ENCODE measurements around the gene SEC16B. TPM values are rescaled to one million over a fixed set of nuclear protein-coding genes. Genes with fewer than 3 reads are reported as not detected.

SEC16B gene
- total and polyA plus RNA-seq, 8 donors: 2.8 to 16.9 (median 4.3) TPM

- no peaks in the 10 kb centered on the region for H3K27me3 ChIP-seq
- no peaks in the 10 kb centered on the region for H3K36me3 ChIP-seq
- intact Hi-C loops (cut with DNase I): no loop called here
- no peak overlapping the region for H3K27ac ChIP-seq
- no peak overlapping the region for H3K4me3 ChIP-seq
- TF ChIP-seq, protein P1, sequence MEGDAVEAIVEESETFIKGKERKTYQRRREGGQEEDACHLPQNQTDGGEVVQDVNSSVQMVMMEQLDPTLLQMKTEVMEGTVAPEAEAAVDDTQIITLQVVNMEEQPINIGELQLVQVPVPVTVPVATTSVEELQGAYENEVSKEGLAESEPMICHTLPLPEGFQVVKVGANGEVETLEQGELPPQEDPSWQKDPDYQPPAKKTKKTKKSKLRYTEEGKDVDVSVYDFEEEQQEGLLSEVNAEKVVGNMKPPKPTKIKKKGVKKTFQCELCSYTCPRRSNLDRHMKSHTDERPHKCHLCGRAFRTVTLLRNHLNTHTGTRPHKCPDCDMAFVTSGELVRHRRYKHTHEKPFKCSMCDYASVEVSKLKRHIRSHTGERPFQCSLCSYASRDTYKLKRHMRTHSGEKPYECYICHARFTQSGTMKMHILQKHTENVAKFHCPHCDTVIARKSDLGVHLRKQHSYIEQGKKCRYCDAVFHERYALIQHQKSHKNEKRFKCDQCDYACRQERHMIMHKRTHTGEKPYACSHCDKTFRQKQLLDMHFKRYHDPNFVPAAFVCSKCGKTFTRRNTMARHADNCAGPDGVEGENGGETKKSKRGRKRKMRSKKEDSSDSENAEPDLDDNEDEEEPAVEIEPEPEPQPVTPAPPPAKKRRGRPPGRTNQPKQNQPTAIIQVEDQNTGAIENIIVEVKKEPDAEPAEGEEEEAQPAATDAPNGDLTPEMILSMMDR (IDR thresholded peaks at IDR 0.05): no peak
- no peaks in the 10 kb centered on the region for H3K4me1 ChIP-seq
- DNase-seq (no peak), ATAC-seq (no peak), FAIRE-seq (no peak)
- WGBS, 2 donors: 80 to 83% methylated on average over 2 of the region's 2 CpGs
- no peaks in the 10 kb centered on the region for H3K9me3 ChIP-seq
These were observed 49.8 kb downstream of the SEC16B start for GRCh38 chr1:177920091-177920490.

DNA sequence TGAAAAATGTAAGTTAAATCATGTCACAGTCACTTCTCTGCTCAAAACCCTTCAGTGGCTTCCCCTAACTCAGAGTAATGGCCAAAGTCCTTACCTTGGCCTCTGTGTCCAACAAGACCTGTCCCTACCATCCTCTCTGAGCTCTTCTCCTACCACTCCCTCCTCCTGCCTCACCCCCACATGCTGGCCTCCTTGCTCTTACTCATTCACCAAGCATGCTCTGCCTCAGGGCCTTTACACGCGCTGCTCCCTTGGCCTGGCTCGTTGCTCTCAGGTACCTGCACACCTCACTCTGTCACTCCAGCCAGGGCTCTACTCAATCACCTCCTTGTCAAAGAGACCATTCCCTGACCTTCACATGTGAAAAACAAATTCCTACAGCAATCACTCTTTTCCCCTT lies 54.2 kb downstream of the SEC16B start:
- intact Hi-C loops (cut with DNase I): no loop called here
- peaks cover 0 to 11% (median 0%) of the 10 kb centered on the region in 3 donors for H3K4me1 ChIP-seq
- H3K36me3 ChIP-seq: no peaks in the 10 kb centered on the region
- DNase-seq (peak in 1 of 6 donors; percentile 18), FAIRE-seq (no peak), ATAC-seq (no peak)
- no peaks in the 10 kb centered on the region for H3K27me3 ChIP-seq
- TF ChIP-seq, protein P1 (IDR thresholded peaks at IDR 0.05): no peak
- 84 to 92% methylated on average over 3 of the region's 3 CpGs for WGBS, 2 donors
- no peak overlapping the region for H3K27ac ChIP-seq
- no peaks in the 10 kb centered on the region for H3K9me3 ChIP-seq
- no peak overlapping the region for H3K4me3 ChIP-seq

- DNase-seq (no peak), ATAC-seq (no peak), FAIRE-seq (no peak)
- no peak overlapping the region for H3K4me3 ChIP-seq
- H3K9me3 ChIP-seq: no peaks in the 10 kb centered on the region
- H3K36me3 ChIP-seq: no peaks in the 10 kb centered on the region
- H3K27ac ChIP-seq: no peak overlapping the region
- TF ChIP-seq, protein P1 (IDR thresholded peaks at IDR 0.05): no peak
- no peaks in the 10 kb centered on the region for H3K27me3 ChIP-seq
- H3K4me1 ChIP-seq: peaks cover 0 to 11% (median 0%) of the 10 kb centered on the region in 3 donors
- 83 to 89% methylated on average over 7 of the region's 7 CpGs for WGBS, 2 donors
- intact Hi-C loops (cut with DNase I): no loop called here
These were observed 55.3 kb downstream of the SEC16B start for GRCh38 chr1:177914603-177915002.

- Histone ChIP-seq H3K27ac (no peak overlapping the region), H3K27me3 (no peaks in the 10 kb centered on the region), H3K9me3 (no peaks in the 10 kb centered on the region), H3K36me3 (no peaks in the 10 kb centered on the region), H3K4me3 (no peak overlapping the region), H3K4me1 (peaks cover 0 to 11% (median 0%) of the 10 kb centered on the region in 3 donors)
- ATAC-seq (peak; percentile 70 to 88 (median 83)), DNase-seq (peak in 2 of 6 donors; percentile 24 to 49), FAIRE-seq (no peak)
- TF ChIP-seq, protein P1 (IDR thresholded peaks at IDR 0.05): peak in 2 of 4 donors; percentile 20 to 38
- 22 to 28% methylated on average over 4 of the region's 4 CpGs for WGBS, 2 donors
- intact Hi-C loops (cut with DNase I): no loop called here
These were observed 55.9 kb downstream of the SEC16B start for GRCh38 chr1:177913762-177914540.

DNA sequence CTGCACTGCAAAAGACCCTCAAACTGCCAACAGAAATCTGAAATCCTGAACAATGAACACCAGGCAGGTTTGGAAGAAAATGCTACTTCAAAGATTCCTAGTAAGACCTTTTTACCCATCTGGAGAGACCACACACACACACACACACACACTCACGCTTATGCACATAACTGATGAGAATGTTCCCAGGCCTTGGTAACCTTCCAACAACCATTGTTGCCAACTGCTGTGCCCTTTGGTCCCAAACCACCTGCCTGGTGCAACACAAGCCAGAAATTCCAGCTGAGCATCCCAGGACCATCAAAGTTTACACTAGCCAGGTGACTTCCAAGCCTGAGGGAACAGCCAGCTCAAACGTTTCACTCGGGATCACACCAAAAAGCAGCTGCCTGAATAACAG lies 56.9 kb downstream of the SEC16B start:
- DNase-seq (peak in 5 of 6 donors; percentile 67 to 93 (median 92)), FAIRE-seq (no peak), ATAC-seq (peak; percentile 94 to 97 (median 96))
- H3K27ac ChIP-seq: no peak overlapping the region
- peaks cover 0 to 11% (median 0%) of the 10 kb centered on the region in 3 donors for H3K4me1 ChIP-seq
- TF ChIP-seq, protein P1 (IDR thresholded peaks at IDR 0.05): no peak
- 10 to 11% methylated on average over 3 of the region's 3 CpGs for WGBS, 2 donors
- intact Hi-C loops (cut with DNase I): no loop called here
- H3K4me3 ChIP-seq: no peak overlapping the region
- no peaks in the 10 kb centered on the region for H3K36me3 ChIP-seq
- no peaks in the 10 kb centered on the region for H3K9me3 ChIP-seq
- no peaks in the 10 kb centered on the region for H3K27me3 ChIP-seq
